GM12878 (cell line): ENCODE data around the gene DDIT4.

Experiments
- DPF2 ChIP-seq: fragments of 450-650 bp; IDR thresholded peaks from 2 replicates; pipeline ENCODE4 v1.6.1; 2017; ENCODE audit warnings: mild to moderate bottlenecking
- EED ChIP-seq: sonication (generic); IDR thresholded peaks from 2 replicates; pipeline ENCODE4 v1.6.1; 2016; ENCODE audit warnings: antibody characterized with exemption, low read depth
- EGR1 ChIP-seq, 2 experiments: IDR thresholded peaks; 1 replicate in 1 of 2; 2 replicates in 1 of 2; pipeline ENCODE4 v1.6.1; 2011 to 2012; ENCODE audit warnings: low read depth in 2 of 2, low read length in 2 of 2, borderline replicate concordance in 1 of 2, mild to moderate bottlenecking in 1 of 2, moderate library complexity in 1 of 2
- EP300 ChIP-seq, 2 experiments: fragments of 150-350 bp in 1 of 2; IDR thresholded peaks; 2 replicates each; pipeline ENCODE4 v1.6.1; 2011 to 2012; ENCODE audit warnings: low read depth in 2 of 2, low read length in 2 of 2, borderline replicate concordance in 1 of 2, improper control_type of control experiment in 1 of 2, inconsistent platforms in 1 of 2; ENCODE audit not compliant: control insufficient read depth in 1 of 2
- EZH2 ChIP-seq: IDR thresholded peaks from 2 replicates; pipeline ENCODE4 v1.6.1; 2012; ENCODE audit warnings: low read depth, mild to moderate bottlenecking, control low read depth, inconsistent platforms, low read length, borderline replicate concordance; ENCODE audit not compliant: control insufficient read depth
- HDAC2 ChIP-seq: fragments of 200-600 bp; sonication (generic); IDR thresholded peaks from 2 replicates; pipeline ENCODE4 v1.6.1; 2017
- NFIC ChIP-seq: IDR thresholded peaks from 2 replicates; pipeline ENCODE4 v1.6.1; 2012; ENCODE audit warnings: low read depth, mild to moderate bottlenecking, inconsistent platforms, low read length, moderate library complexity
- NRF1 ChIP-seq: conservative IDR thresholded peaks from 2 replicates; pipeline ENCODE4 v1.6.1; 2011; ENCODE audit warnings: mild to moderate bottlenecking, low read depth, low read length, improper control_type of control experiment
- RCOR1 ChIP-seq: conservative IDR thresholded peaks from 2 replicates; pipeline ENCODE4 v1.6.1; 2012; ENCODE audit warnings: low read depth, low read length, improper control_type of control experiment
- SMAD1 ChIP-seq: fragments of 450-650 bp; IDR thresholded peaks from 2 replicates; pipeline ENCODE4 v1.6.1; 2018; ENCODE audit warnings: mild to moderate bottlenecking, low read depth; ENCODE audit not compliant: partially characterized antibody
- SMC3 ChIP-seq: IDR thresholded peaks from 2 replicates; pipeline ENCODE4 v1.6.1; 2011; ENCODE audit warnings: low read length, improper control_type of control experiment, borderline replicate concordance
- YBX1 ChIP-seq: fragments of 450-650 bp; IDR thresholded peaks from 2 replicates; pipeline ENCODE4 v1.6.1; 2016; ENCODE audit warnings: antibody characterized with exemption
- TF ChIP-seq, protein P1 (sequence below), 3 experiments: IDR thresholded peaks in 2 of 3; conservative IDR thresholded peaks in 1 of 3; 2 replicates each; pipeline ENCODE4 v1.5.1; 2011; ENCODE audit warnings: low read depth in 3 of 3, low read length in 3 of 3, mild to moderate bottlenecking in 3 of 3, control low read depth in 2 of 3, moderate library complexity in 2 of 3, inconsistent platforms in 1 of 3, mixed read lengths in 1 of 3; ENCODE audit not compliant: control insufficient read depth in 2 of 3, insufficient read depth in 1 of 3; ENCODE audit errors: extremely low read depth in 1 of 3
- TF ChIP-seq, protein P2 (sequence below): fragments of 450-650 bp; IDR thresholded peaks from 2 replicates; pipeline ENCODE4 v1.6.1; 2016; ENCODE audit warnings: mild to moderate bottlenecking

- TF ChIP-seq, protein P1, sequence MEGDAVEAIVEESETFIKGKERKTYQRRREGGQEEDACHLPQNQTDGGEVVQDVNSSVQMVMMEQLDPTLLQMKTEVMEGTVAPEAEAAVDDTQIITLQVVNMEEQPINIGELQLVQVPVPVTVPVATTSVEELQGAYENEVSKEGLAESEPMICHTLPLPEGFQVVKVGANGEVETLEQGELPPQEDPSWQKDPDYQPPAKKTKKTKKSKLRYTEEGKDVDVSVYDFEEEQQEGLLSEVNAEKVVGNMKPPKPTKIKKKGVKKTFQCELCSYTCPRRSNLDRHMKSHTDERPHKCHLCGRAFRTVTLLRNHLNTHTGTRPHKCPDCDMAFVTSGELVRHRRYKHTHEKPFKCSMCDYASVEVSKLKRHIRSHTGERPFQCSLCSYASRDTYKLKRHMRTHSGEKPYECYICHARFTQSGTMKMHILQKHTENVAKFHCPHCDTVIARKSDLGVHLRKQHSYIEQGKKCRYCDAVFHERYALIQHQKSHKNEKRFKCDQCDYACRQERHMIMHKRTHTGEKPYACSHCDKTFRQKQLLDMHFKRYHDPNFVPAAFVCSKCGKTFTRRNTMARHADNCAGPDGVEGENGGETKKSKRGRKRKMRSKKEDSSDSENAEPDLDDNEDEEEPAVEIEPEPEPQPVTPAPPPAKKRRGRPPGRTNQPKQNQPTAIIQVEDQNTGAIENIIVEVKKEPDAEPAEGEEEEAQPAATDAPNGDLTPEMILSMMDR (IDR thresholded peaks at IDR 0.05 in 2 of 3, conservative IDR thresholded peaks at IDR 0.05 in 1 of 3; ENCODE audit: control insufficient read depth in 2 of 3, extremely low read depth in 1 of 3, insufficient read depth in 1 of 3, low read depth in 3 of 3, low read length in 3 of 3): peak in 2 of 3 experiments; percentile 15 to 39; a peak in 2 of 6 replicates
- TF ChIP-seq NFIC (peak; percentile 93), EP300 (IDR thresholded peaks at IDR 0.05; ENCODE audit: borderline replicate concordance in 1 of 2, control insufficient read depth in 1 of 2, low read depth in 2 of 2, low read length in 2 of 2) (peak; percentile 78 to 93), NRF1 (no peak), YBX1 (peak; percentile 81), RCOR1 (no peak), HDAC2 (no peak), DPF2 (peak; percentile 97), EED (peak; percentile 100), SMC3 (peak; percentile 38; the same call in 1 of the 2 replicates), EZH2 (no peak), EGR1 (IDR thresholded peaks at IDR 0.05; ENCODE audit: borderline replicate concordance in 1 of 2, low read depth in 2 of 2, low read length in 2 of 2) (peak in 1 of 2 experiments; percentile 35; a peak in 1 of 3 replicates), SMAD1 (no peak)
- TF ChIP-seq, protein P2, sequence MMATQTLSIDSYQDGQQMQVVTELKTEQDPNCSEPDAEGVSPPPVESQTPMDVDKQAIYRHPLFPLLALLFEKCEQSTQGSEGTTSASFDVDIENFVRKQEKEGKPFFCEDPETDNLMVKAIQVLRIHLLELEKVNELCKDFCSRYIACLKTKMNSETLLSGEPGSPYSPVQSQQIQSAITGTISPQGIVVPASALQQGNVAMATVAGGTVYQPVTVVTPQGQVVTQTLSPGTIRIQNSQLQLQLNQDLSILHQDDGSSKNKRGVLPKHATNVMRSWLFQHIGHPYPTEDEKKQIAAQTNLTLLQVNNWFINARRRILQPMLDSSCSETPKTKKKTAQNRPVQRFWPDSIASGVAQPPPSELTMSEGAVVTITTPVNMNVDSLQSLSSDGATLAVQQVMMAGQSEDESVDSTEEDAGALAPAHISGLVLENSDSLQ: peak; percentile 55
Measured at GRCh38 chr10:72260976-72261783, 12.5 kb upstream of the DDIT4 start.
